A172 (cell line): ENCODE measurements around the gene C11orf21. TPM values are rescaled to one million over a fixed set of nuclear protein-coding genes. Genes with fewer than 3 reads are reported as not detected.

Source experiments
- DNase-seq: peaks from one replicate; pipeline ENCODE4 v3.0.0-alpha.2; 2015; ENCODE audit warnings: low spot score
- total RNA-seq: library from RNA; depleted of rRNA; stranded (reverse); fragments of >200 nt; shearing (Covaris generic); gene quantifications from 2 replicates; pipeline ENCODE4 v1.2.3, GENCODE V29; 2014; rRNA removed

The C11orf21 gene
- total RNA-seq, 1 experiment from 2014 or later: 2.0 TPM

GRCh38 chr11:2260491-2261364, 41.0 kb downstream of the C11orf21 start:
- DNase-seq: no peak

- DNase-seq: no peak
Observed at GRCh38 chr11:2259897-2260451, 41.7 kb downstream of the C11orf21 start.

GRCh38 chr11:2259466-2259830, 42.3 kb downstream of the C11orf21 start:
- DNase-seq: no peak

- DNase-seq: no peak
Observed at GRCh38 chr11:2258501-2259465, 42.9 kb downstream of the C11orf21 start.

GRCh38 chr11:2256951-2257700, 44.6 kb downstream of the C11orf21 start:
- DNase-seq: no peak

- DNase-seq: no peak
Observed at GRCh38 chr11:2256293-2256913, 45.3 kb downstream of the C11orf21 start.

GRCh38 chr11:2252018-2252417, 49.7 kb downstream of the C11orf21 start:
- no peak for DNase-seq

- no peak for DNase-seq
Observed at GRCh38 chr11:2251138-2251537, 50.6 kb downstream of the C11orf21 start.

- no peak for DNase-seq
Observed at GRCh38 chr11:2250485-2250884, 51.2 kb downstream of the C11orf21 start.

- no peak for DNase-seq
Observed at GRCh38 chr11:2250041-2250440, 51.7 kb downstream of the C11orf21 start.

GRCh38 chr11:2249189-2249916, 52.4 kb downstream of the C11orf21 start:
- no peak for DNase-seq

GRCh38 chr11:2248762-2249161, 53.0 kb downstream of the C11orf21 start:
- no peak for DNase-seq

GRCh38 chr11:2248242-2248641, 53.5 kb downstream of the C11orf21 start:
- DNase-seq: no peak

GRCh38 chr11:2247496-2247895, 54.2 kb downstream of the C11orf21 start:
- no peak for DNase-seq

Other genes starting within 250 kb of the C11orf21 start
- gene IGF2, start 162.5 kb downstream of the C11orf21 start, total RNA-seq: 0.67 and 0.90 TPM in 2 replicates
- not detected in 2 replicates for gene INS, start 140.7 kb downstream of the C11orf21 start, total RNA-seq
- gene TH, start 130.1 kb downstream of the C11orf21 start, total RNA-seq: 0.26 and 0.43 TPM in 2 replicates
- not detected in 2 replicates for gene ASCL2, start 31.3 kb downstream of the C11orf21 start, total RNA-seq
- 13.3 and 16.9 TPM in 2 replicates for gene TSPAN32, start 95 bp upstream of the C11orf21 start, total RNA-seq
- gene CD81, start 75.4 kb upstream of the C11orf21 start, total RNA-seq: 288 and 342 TPM in 2 replicates
- gene TSSC4, start 98.8 kb upstream of the C11orf21 start, total RNA-seq: 69.7 and 99.8 TPM in 2 replicates
- gene TRPM5, start 142.6 kb upstream of the C11orf21 start, total RNA-seq: not detected in 2 replicates
- 1.9 and 3.5 TPM in 2 replicates for gene KCNQ1, start 143.1 kb upstream of the C11orf21 start, total RNA-seq